ENCODE results near the gene MB21D2. TPM values are rescaled to one million over a fixed set of nuclear protein-coding genes. Genes with fewer than 3 reads are reported as not detected.

MB21D2 gene
- total RNA-seq, 3 donors from 2014 or later: 1.9 to 4.0 (median 2.7) TPM

Other genes starting within 250 kb of the MB21D2 start
- gene FGF12, start 190.3 kb downstream of the MB21D2 start, total RNA-seq: 1 to 10 TPM in 1 of 3 donors, under 1 TPM in 2; 0.35 to 3.3 (median 0.58) TPM

Measured in mucosa of descending colon (tissue), 3 donors.